Mesothelial cell of epicardium (in vitro differentiated cells): ENCODE data around the gene FOXF2. TPM values are rescaled to one million over a fixed set of nuclear protein-coding genes. Genes with fewer than 3 reads are reported as not detected.
A peak's percentile ranks its signal among the peaks of the same experiment; 100 is the strongest.

Experiments used
- DNase-seq, 2 experiments: peaks; one replicate each; pipeline ENCODE4 v3.0.0; 2021; ENCODE audit warnings: low spot score in 2 of 2; ENCODE audit not compliant: unreplicated experiment in 2 of 2
- H3K27ac Mint-ChIP-seq: 2 replicates; pipeline ENCODE4 v1.8.0; 2021; ENCODE audit warnings: mixed read lengths
- H3K27me3 Mint-ChIP-seq: 2 replicates; pipeline ENCODE4 v1.8.0; 2021; ENCODE audit warnings: low read depth, mixed read lengths
- H3K36me3 Mint-ChIP-seq: 2 replicates; pipeline ENCODE4 v1.8.0; 2021; ENCODE audit warnings: mixed read lengths
- H3K4me1 Mint-ChIP-seq: 2 replicates; pipeline ENCODE4 v1.8.0; 2021; ENCODE audit warnings: mixed read lengths
- H3K4me3 Mint-ChIP-seq: 2 replicates; pipeline ENCODE4 v1.8.0; 2021; ENCODE audit warnings: mild to moderate bottlenecking, moderate library complexity, mixed read lengths
- H3K9me3 Mint-ChIP-seq: 2 replicates; pipeline ENCODE4 v1.8.0; 2021; ENCODE audit warnings: mixed read lengths
- total RNA-seq: library from RNA; stranded (reverse); gene quantifications from 3 replicates; pipeline ENCODE4 v1.2.1, GENCODE V29; 2021
- TF ChIP-seq, protein P1 (sequence below): fragments of 200-600 bp; sonication (generic); IDR thresholded peaks from one replicate; pipeline ENCODE4 v1.5.0; 2021; ENCODE audit warnings: antibody characterized with exemption; ENCODE audit not compliant: unreplicated experiment

FOXF2 gene
- total RNA-seq, 1 donor from 2014 or later = 0.13 TPM

DNA sequence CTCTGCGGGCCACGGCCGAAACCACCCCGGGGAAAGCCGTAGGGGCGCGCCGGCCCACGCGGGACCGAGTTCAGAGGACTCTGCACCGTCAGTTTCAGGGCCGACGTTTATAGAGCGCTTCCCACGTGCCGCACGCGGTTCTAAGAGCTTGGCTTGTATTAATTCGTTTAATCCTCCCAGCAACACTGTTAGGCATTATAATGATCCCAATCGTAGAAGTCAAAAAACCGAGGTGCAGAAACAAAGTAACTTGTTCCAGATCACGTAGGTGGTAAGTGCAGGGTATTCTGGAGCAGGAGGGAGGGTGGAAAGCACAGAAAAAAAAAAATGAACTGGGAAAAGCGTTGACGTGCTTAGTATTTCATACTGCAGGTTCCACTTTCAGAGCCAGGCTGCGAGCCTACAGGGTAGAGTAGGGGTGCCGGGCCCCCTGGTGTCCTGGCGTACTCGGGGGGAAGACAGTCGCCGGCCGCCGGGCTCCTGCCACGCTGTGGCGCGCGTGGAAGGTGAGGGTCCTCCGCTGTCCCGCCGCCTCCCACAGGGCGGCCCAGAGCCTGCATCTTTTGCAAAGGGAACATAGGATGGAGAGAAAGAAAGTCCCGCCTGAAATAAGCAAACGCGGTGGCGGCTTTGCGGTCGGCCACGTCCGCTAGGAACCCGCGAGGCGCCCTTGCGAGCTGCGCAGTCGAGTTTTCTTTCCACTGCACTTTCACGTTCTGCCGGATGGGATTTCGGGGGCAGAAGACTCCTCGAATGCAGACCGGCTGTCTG is 10.2 kb upstream of the FOXF2 start:
- no peak overlapping the region for H3K4me3 Mint-ChIP-seq
- H3K27me3 Mint-ChIP-seq = peaks cover 90% of the 10 kb centered on the region
- no peak overlapping the region for H3K27ac Mint-ChIP-seq
- TF ChIP-seq, protein P1, sequence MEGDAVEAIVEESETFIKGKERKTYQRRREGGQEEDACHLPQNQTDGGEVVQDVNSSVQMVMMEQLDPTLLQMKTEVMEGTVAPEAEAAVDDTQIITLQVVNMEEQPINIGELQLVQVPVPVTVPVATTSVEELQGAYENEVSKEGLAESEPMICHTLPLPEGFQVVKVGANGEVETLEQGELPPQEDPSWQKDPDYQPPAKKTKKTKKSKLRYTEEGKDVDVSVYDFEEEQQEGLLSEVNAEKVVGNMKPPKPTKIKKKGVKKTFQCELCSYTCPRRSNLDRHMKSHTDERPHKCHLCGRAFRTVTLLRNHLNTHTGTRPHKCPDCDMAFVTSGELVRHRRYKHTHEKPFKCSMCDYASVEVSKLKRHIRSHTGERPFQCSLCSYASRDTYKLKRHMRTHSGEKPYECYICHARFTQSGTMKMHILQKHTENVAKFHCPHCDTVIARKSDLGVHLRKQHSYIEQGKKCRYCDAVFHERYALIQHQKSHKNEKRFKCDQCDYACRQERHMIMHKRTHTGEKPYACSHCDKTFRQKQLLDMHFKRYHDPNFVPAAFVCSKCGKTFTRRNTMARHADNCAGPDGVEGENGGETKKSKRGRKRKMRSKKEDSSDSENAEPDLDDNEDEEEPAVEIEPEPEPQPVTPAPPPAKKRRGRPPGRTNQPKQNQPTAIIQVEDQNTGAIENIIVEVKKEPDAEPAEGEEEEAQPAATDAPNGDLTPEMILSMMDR = no peak
- DNase-seq = no peak
- no peaks in the 10 kb centered on the region for H3K4me1 Mint-ChIP-seq
- no peaks in the 10 kb centered on the region for H3K36me3 Mint-ChIP-seq
- no peaks in the 10 kb centered on the region for H3K9me3 Mint-ChIP-seq

DNA sequence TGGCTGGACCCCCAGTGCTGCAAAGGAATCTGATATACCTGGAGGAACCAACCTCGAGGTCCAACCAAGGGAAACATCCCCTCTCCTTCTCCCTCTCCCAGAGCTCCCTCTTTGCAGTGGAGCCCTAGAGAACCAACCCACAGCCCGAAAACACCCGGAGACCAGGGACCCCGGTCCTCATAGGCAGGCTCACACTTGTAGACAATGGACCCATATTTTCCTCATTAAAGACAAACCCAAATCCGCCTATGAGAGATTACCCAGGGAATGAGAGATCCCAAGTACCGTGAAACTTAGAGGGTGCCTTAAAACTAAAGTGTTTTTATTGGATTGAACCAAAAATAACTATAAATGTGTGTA is 9.6 kb upstream of the FOXF2 start:
- Mint-ChIP-seq H3K27me3 (peaks cover 90% of the 10 kb centered on the region), H3K9me3 (no peaks in the 10 kb centered on the region), H3K4me3 (no peak overlapping the region), H3K36me3 (no peaks in the 10 kb centered on the region), H3K4me1 (no peaks in the 10 kb centered on the region), H3K27ac (no peak overlapping the region)
- no peak for DNase-seq
- TF ChIP-seq, protein P1 = no peak

DNA sequence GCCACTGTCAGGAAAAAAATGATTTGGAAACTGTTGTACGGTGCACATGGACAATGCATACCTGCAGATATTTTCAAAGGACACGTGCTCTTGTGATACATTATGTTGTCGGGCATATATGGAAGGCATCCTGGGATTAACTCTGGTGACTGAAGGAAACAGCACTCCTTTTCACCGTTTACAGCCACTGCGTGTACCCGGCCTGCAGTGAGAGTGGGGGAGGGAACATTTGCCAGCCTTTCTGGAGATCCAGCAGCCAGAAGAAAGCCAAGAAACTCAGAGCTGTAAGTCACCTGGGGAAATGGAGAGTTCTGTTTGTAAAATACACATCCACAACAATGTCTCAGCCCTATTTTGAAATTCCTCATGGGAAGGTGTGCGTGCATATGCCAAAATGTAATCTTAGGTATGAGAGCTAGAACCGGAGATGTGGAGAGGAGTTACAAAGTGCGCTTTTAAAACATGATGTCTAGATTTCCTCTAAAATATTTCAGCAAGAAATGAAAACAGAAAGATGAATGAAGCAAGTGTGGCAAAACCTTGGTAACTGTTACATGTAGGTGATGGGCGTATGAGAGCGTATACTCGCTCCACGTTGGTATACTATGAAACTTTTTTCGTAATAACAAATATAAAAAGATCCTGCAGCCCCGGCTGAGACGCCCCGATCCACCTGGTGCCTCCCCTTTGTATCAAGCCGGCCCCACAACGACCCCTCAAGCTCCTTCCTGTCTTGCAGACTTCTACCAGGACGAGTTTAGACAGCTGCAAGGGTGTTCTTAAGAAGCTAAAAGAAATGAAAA is 8.6 kb upstream of the FOXF2 start:
- TF ChIP-seq, protein P1 = no peak

DNA sequence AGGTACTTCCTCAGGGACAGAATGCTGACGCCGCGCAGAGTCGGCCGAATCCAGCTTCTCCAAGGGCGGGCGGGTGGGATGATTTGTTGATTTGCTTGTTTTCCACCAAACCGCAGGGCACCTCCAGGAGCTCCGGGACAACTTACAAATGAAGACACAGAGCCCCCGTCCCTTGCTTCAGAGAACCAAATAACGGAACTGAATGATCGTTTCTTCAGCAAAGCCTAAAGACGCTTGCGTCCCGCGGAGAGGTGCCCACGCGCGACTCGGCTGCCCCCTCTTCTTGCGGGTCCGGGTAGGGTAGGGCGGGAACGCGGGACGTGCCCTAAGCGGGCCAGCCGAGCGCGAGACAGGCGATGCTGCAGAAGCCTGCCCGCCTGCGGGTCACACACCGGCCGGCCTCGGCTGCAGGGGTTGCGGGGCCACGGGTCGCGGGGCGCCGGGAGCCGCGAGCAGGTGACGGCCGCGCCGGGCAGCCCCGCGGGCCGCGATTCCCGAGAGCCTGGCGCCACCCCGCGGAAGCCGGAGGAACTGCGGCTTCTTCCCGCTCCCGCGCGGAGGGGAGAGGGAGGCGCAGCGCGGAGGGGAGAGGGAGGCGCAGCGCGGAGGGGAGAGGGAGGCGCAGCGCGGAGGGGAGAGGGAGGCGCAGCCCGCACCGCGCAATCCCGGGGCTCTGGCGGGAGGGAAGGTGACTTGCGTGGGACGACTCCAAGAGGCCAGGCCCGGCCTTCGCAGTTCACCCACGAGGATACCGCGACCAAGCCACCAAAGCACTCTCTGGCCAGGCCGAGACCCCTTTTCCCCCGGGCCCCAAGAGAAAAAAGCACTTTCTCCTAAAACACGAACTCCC is 7.7 kb upstream of the FOXF2 start:
- peak; percentile 66 to 91 for DNase-seq
- TF ChIP-seq, protein P1 = peak; percentile 87
- H3K36me3 Mint-ChIP-seq = no peaks in the 10 kb centered on the region
- H3K27ac Mint-ChIP-seq = no peak overlapping the region
- H3K4me1 Mint-ChIP-seq = no peaks in the 10 kb centered on the region
- peaks cover 93% of the 10 kb centered on the region for H3K27me3 Mint-ChIP-seq
- H3K4me3 Mint-ChIP-seq = no peak overlapping the region
- H3K9me3 Mint-ChIP-seq = no peaks in the 10 kb centered on the region

More for the DNA sequence above, 8.6 kb upstream of the FOXF2 start:
- Mint-ChIP-seq H3K36me3 (no peaks in the 10 kb centered on the region), H3K4me1 (no peaks in the 10 kb centered on the region), H3K4me3 (no peak overlapping the region), H3K27ac (no peak overlapping the region), H3K27me3 (peaks cover 93% of the 10 kb centered on the region), H3K9me3 (no peaks in the 10 kb centered on the region)
- DNase-seq = no peak

DNA sequence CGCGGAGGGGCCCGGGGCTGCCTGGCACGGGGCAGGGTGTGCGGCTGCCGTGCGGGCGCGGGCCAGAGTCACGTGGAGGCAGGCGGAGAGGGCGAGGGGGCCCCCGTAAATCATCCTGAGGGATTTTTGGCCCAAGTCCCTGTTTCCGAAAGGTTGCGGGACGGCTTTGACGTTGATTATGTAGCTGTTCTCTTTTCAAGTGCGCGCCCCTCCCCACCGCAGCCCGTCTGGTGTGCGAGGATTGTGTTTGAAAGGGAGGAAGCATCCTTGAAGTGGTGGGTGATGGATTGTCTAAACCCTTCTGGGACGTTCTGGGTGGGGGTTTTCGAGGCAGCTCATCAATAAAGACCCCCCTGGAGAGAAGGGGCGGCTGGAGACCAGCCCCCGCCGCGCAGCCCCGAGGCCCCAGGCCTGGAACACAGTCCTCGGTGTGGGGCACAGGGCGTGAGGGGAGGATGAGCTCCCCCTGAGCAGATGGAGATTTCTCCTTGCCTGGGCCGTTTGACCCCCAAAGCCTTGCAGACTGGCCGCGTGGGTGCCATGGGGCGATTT is 7.0 kb upstream of the FOXF2 start:
- no peak for DNase-seq
- H3K4me3 Mint-ChIP-seq = no peak overlapping the region
- TF ChIP-seq, protein P1 = no peak
- H3K36me3 Mint-ChIP-seq = no peaks in the 10 kb centered on the region
- no peak overlapping the region for H3K27ac Mint-ChIP-seq
- no peaks in the 10 kb centered on the region for H3K9me3 Mint-ChIP-seq
- H3K4me1 Mint-ChIP-seq = no peaks in the 10 kb centered on the region
- H3K27me3 Mint-ChIP-seq = peaks cover 93% of the 10 kb centered on the region
